Activated T-cell treated with anti-CD3 and anti-CD28 coated beads, Interleukin-2, amount 50 U/mL, for 48 hours (primary cell): ENCODE measurements around the gene DNAH7.
"Not testable (repeated sequence)": the region's sequence is repeated elsewhere in the genome, so short reads cannot be mapped to it uniquely, and the experiment has no call there.

ENCODE experiments used
- DNase-seq, 2 experiments: peaks; one replicate each; pipeline ENCODE4 v3.0.0-alpha.2; 2020

Gene DNAH7

DNA sequence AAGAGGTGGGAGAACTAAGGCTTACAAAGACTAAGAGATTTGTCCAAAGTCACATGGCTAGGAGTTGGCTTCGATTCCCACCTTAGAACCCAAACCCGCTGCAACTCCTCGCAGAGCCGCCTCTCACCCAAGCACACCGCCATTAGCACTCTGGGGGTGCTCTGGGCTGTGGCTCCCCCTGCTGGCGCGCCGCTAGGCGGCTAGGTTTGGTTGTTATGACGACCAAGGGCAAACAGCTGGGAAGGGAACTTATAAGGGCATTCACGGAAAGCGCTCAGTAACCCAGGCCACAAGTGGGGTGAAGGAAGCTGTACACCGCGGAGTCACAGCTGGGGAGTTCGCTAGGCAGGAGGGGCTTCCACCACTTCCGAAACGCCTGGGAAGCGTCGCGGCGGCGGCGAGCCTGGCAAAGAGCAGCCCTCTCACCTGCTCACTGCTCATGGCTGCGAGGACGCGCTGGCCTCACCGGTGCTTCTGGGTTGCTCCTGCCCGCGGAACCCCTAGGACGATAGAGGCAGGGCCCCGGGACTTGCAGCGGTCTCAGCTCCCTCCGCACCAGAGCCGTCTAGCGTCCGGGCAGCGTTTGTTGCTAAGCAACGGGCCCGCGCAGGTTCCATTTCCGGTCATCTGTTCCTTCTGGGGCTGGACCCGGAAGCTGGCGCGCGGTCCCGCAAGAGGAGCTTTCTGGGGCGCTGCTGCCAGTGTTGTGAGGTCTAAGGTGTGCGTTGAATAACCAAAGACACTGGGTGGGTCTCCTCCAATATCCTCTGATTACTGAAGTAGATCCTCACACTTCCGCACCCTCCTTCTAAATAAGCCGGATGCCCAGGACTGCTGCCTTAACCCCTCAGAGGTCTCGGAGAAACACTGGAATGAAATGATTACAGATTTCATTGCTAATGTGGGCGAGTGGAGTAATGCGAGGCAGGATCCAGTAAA, at the start of gene DNAH7:
Gene DNAH7, minus strand, starts transcription at position 567 of the 939 bp plus-strand sequence. Its CDS starts 126 bp downstream, at position 441.
- DNase-seq = peak; percentile 95 to 96

DNA sequence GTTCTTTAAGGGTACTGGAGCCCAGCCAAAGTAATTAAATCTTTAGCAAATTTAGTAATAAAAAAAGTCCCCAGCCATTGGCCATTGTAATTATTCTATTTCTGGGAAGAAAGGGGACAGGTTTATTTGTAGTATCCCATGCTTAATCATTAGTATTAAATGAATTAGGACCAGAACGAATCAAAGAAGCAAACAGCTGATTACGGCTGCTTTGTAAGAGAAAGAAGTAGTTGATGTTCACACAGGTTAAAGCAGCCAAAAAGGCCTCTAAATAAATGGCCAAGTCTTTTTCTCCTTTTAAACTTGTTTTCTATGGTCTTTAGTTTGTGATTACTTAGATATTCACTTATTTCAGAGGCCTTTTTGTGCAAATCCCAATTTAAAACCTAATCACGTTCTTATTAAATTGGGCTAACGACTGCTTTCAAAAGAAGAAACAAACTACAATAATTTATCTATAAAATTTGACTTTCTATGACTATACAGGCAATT, 48.6 kb upstream of the DNAH7 start:
- no peak for DNase-seq

DNA sequence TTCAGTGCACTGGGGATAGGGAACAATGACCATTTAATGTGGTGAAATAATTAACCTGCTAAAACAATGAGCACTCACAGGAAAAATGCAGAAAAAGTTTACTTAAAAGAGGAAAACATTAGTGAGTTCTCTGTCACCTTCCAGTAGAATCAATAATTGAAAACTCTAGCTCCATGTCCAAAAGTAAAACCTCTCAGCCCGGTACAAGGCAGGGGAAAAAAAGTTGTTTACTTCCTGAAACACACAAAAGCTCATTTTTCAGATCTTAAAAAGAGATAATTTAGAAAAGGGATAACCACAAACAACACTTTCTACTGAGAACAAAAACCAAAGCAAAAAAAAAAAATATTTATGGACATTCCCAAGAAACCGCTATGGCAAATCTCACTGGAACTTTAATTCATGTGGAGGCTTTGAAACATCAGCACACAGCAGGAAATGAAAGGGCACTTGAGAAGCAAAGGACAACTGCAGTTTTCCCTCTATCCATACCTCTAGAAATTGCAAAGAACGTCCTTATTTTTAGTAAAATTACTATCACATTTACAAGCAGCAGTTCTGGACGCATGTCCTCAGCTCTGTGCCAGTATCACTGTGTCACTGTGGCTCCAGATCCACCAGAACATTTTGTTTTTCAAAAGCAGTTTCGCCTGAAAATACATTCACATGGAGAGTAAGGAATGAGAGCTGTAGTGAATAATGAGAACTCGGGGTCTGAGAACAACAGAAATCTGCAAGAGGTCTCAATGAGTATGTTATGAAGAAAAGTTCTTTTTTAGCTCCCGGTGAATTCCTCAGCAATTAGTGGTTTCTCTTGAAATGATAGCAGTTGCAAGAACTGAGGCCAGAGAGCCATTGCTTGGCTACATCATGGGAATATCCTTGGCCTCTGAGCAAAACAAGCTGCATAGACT, 44.7 kb upstream of the DNAH7 start:
- no peak for DNase-seq

DNA sequence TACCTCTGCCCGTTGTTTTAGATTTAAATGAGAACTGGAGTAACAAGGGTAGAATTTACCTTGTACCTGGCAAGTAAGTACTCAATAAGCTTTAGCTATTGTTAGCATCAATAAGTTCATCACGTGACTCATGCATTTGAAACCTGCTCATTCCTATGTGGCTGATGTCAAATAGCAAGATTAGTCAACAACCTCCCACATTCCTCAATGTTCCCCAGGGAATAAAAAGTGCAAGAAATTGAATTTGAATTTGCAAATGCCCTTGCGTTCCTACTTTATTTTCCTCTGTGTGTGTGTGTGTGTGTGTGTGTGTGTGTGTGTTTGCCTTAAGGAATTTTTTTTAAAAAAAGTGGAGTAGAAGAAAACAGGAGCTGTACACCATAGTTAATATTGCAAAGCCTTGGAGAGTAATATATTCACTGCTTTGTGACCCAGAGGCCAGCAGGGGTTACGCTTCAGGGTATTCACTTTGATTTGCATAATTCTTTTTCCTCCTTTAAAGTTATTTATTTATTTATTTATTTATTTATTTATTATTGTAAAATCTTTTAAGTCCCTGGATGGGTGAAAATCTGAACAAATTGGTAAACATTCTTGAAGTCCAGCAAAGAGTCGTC, 43.9 kb upstream of the DNAH7 start:
- DNase-seq = no peak

GRCh38 chr2:196108604-196109003, 40.0 kb upstream of the DNAH7 start:
- no peak for DNase-seq

DNA sequence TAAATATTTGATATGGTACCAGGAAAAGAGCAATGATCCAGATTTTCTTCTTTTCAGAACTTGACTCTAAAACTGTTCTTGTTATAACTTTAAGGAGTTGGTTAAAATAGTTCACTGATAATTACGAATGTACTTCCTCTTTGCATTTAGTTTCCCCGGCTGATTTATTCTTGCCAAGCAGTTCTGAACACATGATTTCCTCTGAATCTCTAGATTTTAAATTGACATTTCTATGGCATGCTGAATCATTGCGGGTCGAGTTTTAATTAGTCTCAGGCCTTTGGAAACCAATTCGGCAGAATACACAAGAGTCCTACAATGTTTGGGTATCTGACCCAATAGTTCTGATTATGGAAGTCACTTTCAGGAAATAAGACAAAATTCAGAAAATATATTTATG, 37.3 kb upstream of the DNAH7 start:
- no peak for DNase-seq

- no peak for DNase-seq
Observed at GRCh38 chr2:196104066-196104465, 35.4 kb upstream of the DNAH7 start.

DNA sequence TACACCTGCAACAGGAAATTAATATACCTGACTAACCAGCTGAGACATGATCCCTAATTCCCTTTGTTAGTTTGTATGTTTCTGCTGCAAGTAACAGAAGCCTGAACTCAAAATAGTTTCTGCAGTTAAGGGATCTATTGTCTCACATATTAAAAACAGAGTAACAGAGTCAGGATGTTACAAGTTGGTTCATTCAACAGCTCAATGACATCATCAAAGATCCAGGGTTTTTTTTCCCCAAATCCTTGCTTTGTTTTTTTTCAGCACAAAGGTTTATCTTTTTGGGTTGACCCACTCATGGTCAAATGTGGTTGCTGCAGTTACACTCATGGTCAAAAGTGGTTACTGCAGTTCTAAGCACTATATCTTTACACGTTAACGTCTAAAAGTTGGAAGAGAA, 35.0 kb upstream of the DNAH7 start:
- DNase-seq = no peak

DNA sequence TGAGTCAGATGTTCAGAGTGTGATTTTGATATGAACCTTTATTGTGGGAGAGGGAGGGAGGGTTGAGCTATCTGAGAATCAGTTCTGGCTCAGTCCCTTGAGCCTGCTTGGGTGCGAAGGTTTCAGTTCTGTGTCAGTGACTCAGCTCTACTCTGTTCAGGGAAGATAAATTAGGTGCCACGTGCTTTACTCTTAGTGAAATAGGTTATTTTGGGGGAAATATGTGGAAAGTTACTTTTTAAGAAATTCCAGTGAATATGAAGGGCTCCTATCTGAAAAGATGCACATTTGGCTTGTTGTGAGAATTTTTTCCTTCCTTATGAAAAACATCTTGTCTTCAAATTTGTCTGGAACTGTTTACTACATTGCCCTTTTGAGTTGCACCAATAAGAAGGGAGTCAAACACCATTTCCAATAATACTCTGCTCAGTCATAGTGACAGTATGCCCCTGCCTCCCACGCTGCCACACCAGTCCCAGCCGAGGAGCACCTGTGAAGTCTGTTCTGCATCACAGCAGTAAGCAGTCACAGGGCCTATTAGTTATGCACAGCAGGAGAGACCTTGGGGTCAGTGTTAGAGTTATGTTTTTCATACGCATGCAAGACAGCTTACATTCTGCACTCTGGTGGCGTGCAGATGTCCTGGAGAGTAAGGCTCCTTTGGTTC, 32.8 kb upstream of the DNAH7 start:
- peak; percentile 63 to 69 for DNase-seq

DNA sequence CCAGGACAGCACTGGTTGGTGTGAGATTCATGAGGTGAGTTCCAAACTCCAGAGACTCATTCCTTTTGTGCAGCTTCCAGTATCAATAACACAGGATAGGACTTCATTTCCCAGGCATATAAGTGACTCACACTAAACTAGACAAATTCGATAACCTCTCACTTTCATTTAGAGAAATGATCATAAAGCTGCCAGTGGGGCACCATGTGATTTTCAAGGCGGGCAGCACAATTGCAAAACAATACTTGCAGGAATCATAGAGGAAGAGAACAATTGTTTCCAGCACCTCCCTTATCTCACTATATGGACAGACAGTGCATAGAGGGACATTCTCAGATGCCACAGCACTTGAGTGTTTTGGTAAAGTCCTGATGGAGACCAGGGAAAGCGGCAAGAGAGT, 31.3 kb upstream of the DNAH7 start:
- DNase-seq = no peak

- no peak for DNase-seq
Observed at GRCh38 chr2:196097864-196098660, 29.4 kb upstream of the DNAH7 start.

GRCh38 chr2:196096982-196097745, 28.5 kb upstream of the DNAH7 start:
- DNase-seq = no peak

DNA sequence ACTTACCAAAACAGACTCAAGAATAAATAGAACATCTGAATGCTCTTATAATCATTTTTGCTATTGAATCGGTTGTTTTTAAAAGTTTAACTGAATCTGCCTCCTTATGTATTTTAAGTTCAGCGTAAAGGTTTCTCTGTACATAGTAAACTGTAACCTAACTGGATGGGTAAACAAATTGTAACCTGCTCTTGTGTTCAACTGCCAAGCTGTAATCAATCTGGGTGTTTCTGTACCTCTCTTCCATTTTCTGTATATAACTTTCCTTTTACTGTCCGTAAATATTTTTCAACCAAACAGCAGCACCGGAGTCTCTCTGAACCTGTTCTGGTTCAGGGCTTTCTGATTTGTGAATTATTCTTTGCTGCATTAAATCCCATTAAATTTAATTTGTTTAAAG, 27.6 kb upstream of the DNAH7 start:
- no peak for DNase-seq

GRCh38 chr2:196089448-196089847, 20.8 kb upstream of the DNAH7 start:
- DNase-seq = not testable (repeated sequence)

GRCh38 chr2:196088203-196088602, 19.6 kb upstream of the DNAH7 start:
- no peak for DNase-seq

GRCh38 chr2:196086517-196087368, 18.1 kb upstream of the DNAH7 start:
- no peak for DNase-seq

DNA sequence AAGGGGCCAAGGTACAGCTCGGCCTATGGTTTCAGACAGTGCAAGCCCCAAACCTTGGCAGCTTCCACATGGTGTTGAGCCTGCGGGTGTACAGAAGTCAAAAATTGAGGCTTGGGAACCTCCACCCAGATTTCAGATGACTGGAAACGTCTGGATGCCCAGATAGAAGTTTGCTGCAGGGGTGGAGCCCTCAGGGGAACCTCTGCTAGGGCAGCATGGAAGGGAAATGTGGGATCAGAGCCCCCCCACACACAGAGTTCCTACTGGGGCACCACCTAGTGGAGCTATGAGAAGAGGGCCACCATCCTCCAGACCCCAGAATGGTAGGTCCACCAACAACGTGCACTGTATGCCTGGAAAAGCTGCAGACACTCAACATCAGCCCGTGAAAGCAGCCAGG, 15.0 kb upstream of the DNAH7 start:
- no peak for DNase-seq

GRCh38 chr2:196080526-196080925, 11.9 kb upstream of the DNAH7 start:
- no peak for DNase-seq

GRCh38 chr2:196079052-196079451, 10.4 kb upstream of the DNAH7 start:
- DNase-seq = no peak

- DNase-seq = no peak
Observed at GRCh38 chr2:196077821-196078220, 9.2 kb upstream of the DNAH7 start.
